ENCODE measurements around the gene HDAC5.

- TF ChIP-seq GATA2 (IDR thresholded peaks at IDR 0.05; ENCODE audit: low read depth, low read length) (no peak), GATA3 (IDR thresholded peaks at IDR 0.05; ENCODE audit: low read depth, low read length) (no peak)
Measured at GRCh38 chr17:44137891-44138709, 14.7 kb upstream of the HDAC5 start.

All from SH-SY5Y (cell line).